Fibroblast of lung (primary cell): ENCODE data around the gene CFAP92. TPM values are rescaled to one million over a fixed set of nuclear protein-coding genes. Genes with fewer than 3 reads are reported as not detected.
A peak's percentile ranks its signal among the peaks of the same experiment; 100 is the strongest.

Source experiments
- DNase-seq, 2 donors: peaks; one replicate each; pipeline versions ENCODE4 v3.0.0 to v3.0.0-alpha.2; 2010; ENCODE audit warnings: low read depth in 2 of 2
- H2AFZ ChIP-seq: 2 replicates; pipeline ENCODE4 v1.5.1; 2012; ENCODE audit warnings: low read length, control low read depth, inconsistent platforms
- H3K27ac ChIP-seq: 2 replicates; pipeline ENCODE4 v1.5.1; 2011; ENCODE audit warnings: low read length, control low read depth; ENCODE audit not compliant: insufficient read depth
- H3K27me3 ChIP-seq: 2 replicates; pipeline ENCODE4 v1.5.1; 2011; ENCODE audit warnings: mild to moderate bottlenecking, low read length; ENCODE audit not compliant: control insufficient read depth, insufficient read depth
- H3K36me3 ChIP-seq: 2 replicates; pipeline ENCODE4 v1.5.1; 2011; ENCODE audit warnings: low read length; ENCODE audit not compliant: control insufficient read depth, insufficient read depth
- H3K4me1 ChIP-seq: 2 replicates; pipeline ENCODE4 v1.5.1; 2011; ENCODE audit warnings: low read length; ENCODE audit not compliant: control insufficient read depth, insufficient read depth; ENCODE audit errors: extremely low read depth
- H3K4me2 ChIP-seq: 2 replicates; pipeline ENCODE4 v1.5.1; 2011; ENCODE audit warnings: low read length, control low read depth; ENCODE audit not compliant: insufficient read depth; ENCODE audit errors: extremely low read depth
- H3K4me3 ChIP-seq, 4 experiments: fragments of 200-600 bp in 1 of 4; sonication (generic) in 1 of 4; replicated peaks in 1 of 4; 2 replicates each; pipeline ENCODE4 v1.5.1; 2011 to 2016; ENCODE audit warnings: low read length in 4 of 4, low read depth in 3 of 4, mild to moderate bottlenecking in 3 of 4, control low read depth in 2 of 4, inconsistent platforms in 1 of 4, mixed read lengths in 1 of 4; ENCODE audit not compliant: insufficient read depth in 1 of 4; ENCODE audit errors: control extremely low read depth in 1 of 4
- H3K79me2 ChIP-seq: 2 replicates; pipeline ENCODE4 v1.5.1; 2012; ENCODE audit warnings: mild to moderate bottlenecking, low read length, inconsistent platforms; ENCODE audit not compliant: control insufficient read depth, insufficient read depth
- H3K9ac ChIP-seq: 2 replicates; pipeline ENCODE4 v1.5.1; 2011; ENCODE audit warnings: mild to moderate bottlenecking, low read length, control low read depth; ENCODE audit not compliant: insufficient read depth
- H3K9me3 ChIP-seq: 2 replicates; pipeline ENCODE4 v1.5.1; 2012; ENCODE audit warnings: low read depth, low read length; ENCODE audit not compliant: control insufficient read depth, insufficient read depth
- H4K20me1 ChIP-seq: 2 replicates; pipeline ENCODE4 v1.5.1; 2011; ENCODE audit warnings: low read length; ENCODE audit not compliant: control insufficient read depth, insufficient read depth; ENCODE audit errors: extremely low read depth
- CTCF ChIP-seq, 2 donors: IDR thresholded peaks in 1 of 2; conservative IDR thresholded peaks in 1 of 2; 1 replicate in 1 of 2; 2 replicates in 1 of 2; pipeline ENCODE4 v1.5.1; 2011 to 2012; ENCODE audit warnings: low read length in 2 of 2, control low read depth in 1 of 2, inconsistent platforms in 1 of 2, low read depth in 1 of 2, mild to moderate bottlenecking in 1 of 2
- EZH2 ChIP-seq: IDR thresholded peaks from 2 replicates; pipeline ENCODE4 v1.5.1; 2012; ENCODE audit warnings: low read length, control low read depth, mild to moderate bottlenecking; ENCODE audit errors: missing control alignments
- polyA plus RNA-seq, 2 donors: library from polyadenylated mRNA; depleted of rRNA in 1 of 2; stranded (reverse) in 1 of 2; unstranded in 1 of 2; fragments of >200 nt; gene quantifications; 2 replicates each; pipeline ENCODE4 v1.2.1, GENCODE V29; 2011 to 2012; ENCODE audit warnings: missing spikeins in 1 of 2
- total RNA-seq: library from RNA; depleted of rRNA; stranded (reverse); fragments of >200 nt; gene quantifications from 2 replicates; pipeline ENCODE4 v1.2.1, GENCODE V29; 2014

The CFAP92 gene
- total and polyA plus RNA-seq, 2 donors (not counting 1 experiment from before 2014, with no cell fraction given), result 0.07 TPM; not detected in 1

DNA sequence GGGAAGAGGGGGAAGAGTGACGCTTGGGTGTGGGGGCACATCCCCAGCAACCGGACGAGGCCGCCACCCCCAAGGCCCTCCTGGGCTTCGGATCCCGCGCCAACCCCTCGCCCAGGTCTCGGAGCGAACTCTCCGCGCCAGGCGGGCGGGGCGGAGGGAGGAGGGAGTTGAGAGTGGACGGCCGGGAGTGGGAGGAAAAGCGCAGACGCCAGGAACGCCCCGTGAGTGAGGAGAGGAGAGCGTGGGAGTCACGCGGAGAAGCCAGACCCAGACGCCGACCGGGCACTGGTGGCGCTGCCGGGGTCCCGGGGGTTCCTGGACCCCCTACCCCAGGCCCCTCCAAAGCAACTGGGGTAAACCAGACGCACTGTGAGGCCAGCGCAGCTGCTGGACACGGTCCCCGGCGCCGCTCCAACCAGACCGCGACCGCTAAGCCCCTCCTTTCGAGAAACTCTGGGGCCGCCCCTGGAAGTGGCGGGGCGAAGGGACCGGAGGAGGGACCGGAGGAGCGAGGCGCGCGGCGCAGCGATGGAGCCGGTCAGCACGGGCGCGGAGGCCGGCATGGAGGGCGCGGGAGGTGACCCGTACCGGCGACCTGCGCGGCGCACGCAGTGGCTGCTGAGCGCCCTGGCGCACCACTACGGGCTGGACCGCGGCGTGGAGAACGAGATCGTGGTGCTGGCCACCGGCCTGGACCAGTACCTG is 7.4 kb upstream of the CFAP92 start, which contains the start of gene EFCC1:
EFCC1 (plus strand) TSS at position 204 of the 705 bp plus-strand sequence; CDS start at position 529, 325 bp downstream.
- H3K36me3 ChIP-seq, result no peaks in the 10 kb centered on the region
- H3K27me3 ChIP-seq, result peaks cover 67% of the 10 kb centered on the region
- H3K79me2 ChIP-seq, result no peaks in the 10 kb centered on the region
- TF ChIP-seq EZH2 (peak; percentile 62), CTCF (conservative IDR thresholded peaks at IDR 0.05 in 1 of 2, IDR thresholded peaks at IDR 0.05 in 1 of 2; ENCODE audit: low read depth in 1 of 2, low read length in 2 of 2) (no peak)
- H3K27ac ChIP-seq, result no peak within 1 kb of the TSS
- H2AFZ ChIP-seq, result no peak within 1 kb of the TSS
- H3K4me1 ChIP-seq, result peaks cover 5% of the 10 kb centered on the region
- H3K4me2 ChIP-seq, result no peak within 1 kb of the TSS
- no peaks in the 10 kb centered on the region for H3K9me3 ChIP-seq
- H3K9ac ChIP-seq, result no peak within 1 kb of the TSS
- H4K20me1 ChIP-seq, result no peaks in the 10 kb centered on the region
- DNase-seq, result peak in 1 of 2 donors; percentile 25
- H3K4me3 ChIP-seq, result peak within 1 kb of the TSS in 1 of 4 experiments; percentile 46

DNA sequence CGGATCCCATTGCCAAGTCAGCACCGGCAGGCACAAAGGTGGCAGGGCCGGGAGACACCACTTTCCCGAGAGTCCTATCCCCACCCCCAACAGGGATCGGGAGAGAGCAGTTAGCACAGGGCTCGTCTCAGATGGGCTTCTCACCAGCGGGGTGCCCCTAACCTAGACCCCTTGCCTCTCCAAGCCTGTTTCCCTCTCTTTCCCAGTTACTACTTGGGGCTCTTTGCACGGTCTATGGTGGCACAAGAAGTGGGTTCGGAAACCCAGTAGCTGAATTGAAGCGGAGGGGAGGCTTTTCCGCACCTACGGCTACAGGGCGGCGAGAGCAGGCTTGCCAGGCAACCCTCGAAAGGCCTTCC is 6.8 kb upstream of the CFAP92 start:
- TF ChIP-seq CTCF (conservative IDR thresholded peaks at IDR 0.05 in 1 of 2, IDR thresholded peaks at IDR 0.05 in 1 of 2; ENCODE audit: low read depth in 1 of 2, low read length in 2 of 2) (no peak), EZH2 (no peak)
- no peaks in the 10 kb centered on the region for H3K36me3 ChIP-seq
- peaks cover 5% of the 10 kb centered on the region for H3K4me1 ChIP-seq
- H3K4me2 ChIP-seq, result no peak overlapping the region
- H3K27me3 ChIP-seq, result peaks cover 70% of the 10 kb centered on the region
- DNase-seq, result no peak
- H2AFZ ChIP-seq, result no peak overlapping the region
- H3K4me3 ChIP-seq, result peak overlapping the region in 1 of 4 experiments; percentile 46
- no peaks in the 10 kb centered on the region for H3K9me3 ChIP-seq
- H3K27ac ChIP-seq, result no peak overlapping the region
- H4K20me1 ChIP-seq, result no peaks in the 10 kb centered on the region
- H3K9ac ChIP-seq, result no peak overlapping the region
- no peaks in the 10 kb centered on the region for H3K79me2 ChIP-seq

DNA sequence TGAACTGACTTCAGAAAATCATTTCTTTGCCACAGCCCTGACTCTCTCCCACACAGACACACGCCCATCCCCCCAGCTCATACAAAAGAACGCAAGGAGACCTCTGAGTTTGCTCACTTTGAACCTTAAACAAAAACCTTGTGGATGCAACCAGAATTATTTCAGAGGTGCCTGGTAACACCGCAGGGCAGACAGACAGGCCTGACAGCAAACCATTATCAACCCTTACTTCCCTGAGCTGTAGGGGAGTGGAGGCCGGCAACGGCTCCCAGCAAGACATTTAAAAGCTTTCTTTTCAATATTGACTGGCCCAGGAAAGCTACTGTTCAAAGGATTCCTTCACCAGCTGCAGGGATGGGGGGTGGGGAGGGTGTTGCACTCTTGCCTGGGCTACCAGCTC is 5.2 kb upstream of the CFAP92 start:
- TF ChIP-seq CTCF (conservative IDR thresholded peaks at IDR 0.05 in 1 of 2, IDR thresholded peaks at IDR 0.05 in 1 of 2; ENCODE audit: low read depth in 1 of 2, low read length in 2 of 2) (no peak), EZH2 (no peak)
- no peaks in the 10 kb centered on the region for H3K36me3 ChIP-seq
- H3K9me3 ChIP-seq, result no peaks in the 10 kb centered on the region
- no peak overlapping the region for H3K27ac ChIP-seq
- H3K4me3 ChIP-seq, result no peak overlapping the region
- H3K9ac ChIP-seq, result no peak overlapping the region
- H3K4me1 ChIP-seq, result peaks cover 2% of the 10 kb centered on the region
- H3K4me2 ChIP-seq, result no peak overlapping the region
- H4K20me1 ChIP-seq, result no peaks in the 10 kb centered on the region
- H3K27me3 ChIP-seq, result peaks cover 66% of the 10 kb centered on the region
- no peak overlapping the region for H2AFZ ChIP-seq
- no peak for DNase-seq
- no peaks in the 10 kb centered on the region for H3K79me2 ChIP-seq
